Transverse colon (tissue), 4 donors: ENCODE measurements around the gene APBB2.

Experiments
- EP300 ChIP-seq: sonication (generic); formaldehyde crosslinking; IDR thresholded peaks from one replicate; pipeline ENCODE4 v1.6.1; 2017; ENCODE audit warnings: antibody characterized with exemption, low read depth
- POLR2A ChIP-seq: fragments of 450-650 bp; IDR thresholded peaks from one replicate; pipeline ENCODE4 v1.6.1; 2016; ENCODE audit warnings: antibody characterized with exemption, mild to moderate bottlenecking, moderate library complexity
- POLR2AphosphoS5 ChIP-seq, 3 donors: sonication (generic); formaldehyde crosslinking; IDR thresholded peaks; one replicate each; pipeline ENCODE4 v1.6.1; 2016; ENCODE audit warnings: antibody characterized with exemption in 3 of 3
- TF ChIP-seq, protein P1 (sequence below), 5 experiments: fragments of 200-600 bp in 3 of 5; fragments of 450-650 bp in 2 of 5; sonication (generic) in 3 of 5; IDR thresholded peaks; 1 replicate in 2 of 5; 2 replicates in 3 of 5; pipeline ENCODE4 v1.5.1; 2016 to 2017; ENCODE audit warnings: antibody characterized with exemption in 5 of 5, inconsistent platforms in 3 of 5, mild to moderate bottlenecking in 2 of 5, moderate library complexity in 1 of 5

DNA sequence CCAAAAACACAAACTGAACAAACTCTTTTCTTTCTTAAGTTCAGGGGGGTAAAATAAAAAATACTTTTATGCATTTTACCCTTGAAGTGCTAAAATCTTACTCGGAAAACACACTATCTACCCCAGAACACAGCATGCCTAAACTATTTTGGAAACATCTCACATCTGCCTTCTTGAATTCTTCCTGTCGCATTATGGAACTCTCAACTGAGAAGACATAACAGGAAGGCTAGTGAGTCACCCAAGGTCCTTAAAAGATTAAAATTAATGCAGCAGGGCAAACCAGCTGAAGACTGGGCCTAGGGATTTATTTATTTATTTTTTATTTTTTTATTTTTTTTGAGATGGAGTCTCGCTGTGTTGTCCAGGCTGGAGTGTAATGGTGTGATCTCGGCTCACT lies 208.2 kb downstream of the APBB2 start:
- TF ChIP-seq POLR2A (no peak), EP300 (no peak), POLR2AphosphoS5 (IDR thresholded peaks at IDR 0.05) (no peak)
- TF ChIP-seq, protein P1, sequence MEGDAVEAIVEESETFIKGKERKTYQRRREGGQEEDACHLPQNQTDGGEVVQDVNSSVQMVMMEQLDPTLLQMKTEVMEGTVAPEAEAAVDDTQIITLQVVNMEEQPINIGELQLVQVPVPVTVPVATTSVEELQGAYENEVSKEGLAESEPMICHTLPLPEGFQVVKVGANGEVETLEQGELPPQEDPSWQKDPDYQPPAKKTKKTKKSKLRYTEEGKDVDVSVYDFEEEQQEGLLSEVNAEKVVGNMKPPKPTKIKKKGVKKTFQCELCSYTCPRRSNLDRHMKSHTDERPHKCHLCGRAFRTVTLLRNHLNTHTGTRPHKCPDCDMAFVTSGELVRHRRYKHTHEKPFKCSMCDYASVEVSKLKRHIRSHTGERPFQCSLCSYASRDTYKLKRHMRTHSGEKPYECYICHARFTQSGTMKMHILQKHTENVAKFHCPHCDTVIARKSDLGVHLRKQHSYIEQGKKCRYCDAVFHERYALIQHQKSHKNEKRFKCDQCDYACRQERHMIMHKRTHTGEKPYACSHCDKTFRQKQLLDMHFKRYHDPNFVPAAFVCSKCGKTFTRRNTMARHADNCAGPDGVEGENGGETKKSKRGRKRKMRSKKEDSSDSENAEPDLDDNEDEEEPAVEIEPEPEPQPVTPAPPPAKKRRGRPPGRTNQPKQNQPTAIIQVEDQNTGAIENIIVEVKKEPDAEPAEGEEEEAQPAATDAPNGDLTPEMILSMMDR (IDR thresholded peaks at IDR 0.05): no peak
